H9 (cell line): Measurements from ENCODE around the gene LPIN2. TPM values are rescaled to one million over a fixed set of nuclear protein-coding genes. Genes with fewer than 3 reads are reported as not detected.

Experiments used
- DNase-seq: peaks from one replicate; pipeline ENCODE4 v3.0.0-alpha.2; 2017
- H2AFZ ChIP-seq: one replicate; pipeline ENCODE4 v1.6.1; 2013; ENCODE audit warnings: mild to moderate bottlenecking, low read length, control low read depth, moderate library complexity
- H2AK5ac ChIP-seq: 2 replicates; pipeline ENCODE4 v1.6.1; 2013; ENCODE audit warnings: low read length, control low read depth, mixed read lengths; ENCODE audit not compliant: insufficient read length
- H2BK120ac ChIP-seq: one replicate; pipeline ENCODE4 v1.6.1; 2013; ENCODE audit warnings: low read depth, mild to moderate bottlenecking, low read length, control low read depth, inconsistent platforms; ENCODE audit not compliant: poor library complexity, severe bottlenecking
- H2BK12ac ChIP-seq: 2 replicates; pipeline ENCODE4 v1.6.1; 2013; ENCODE audit warnings: low read length, control low read depth, mixed read lengths, low read depth; ENCODE audit not compliant: insufficient read length
- H2BK15ac ChIP-seq: 2 replicates; pipeline ENCODE4 v1.6.1; 2013; ENCODE audit warnings: low read depth, low read length, control low read depth
- H2BK20ac ChIP-seq: one replicate; pipeline ENCODE4 v1.6.1; 2013; ENCODE audit warnings: low read depth, mild to moderate bottlenecking, low read length, control low read depth, inconsistent platforms; ENCODE audit not compliant: poor library complexity, severe bottlenecking
- H2BK5ac ChIP-seq: 2 replicates; pipeline ENCODE4 v1.6.1; 2013; ENCODE audit warnings: low read length, control low read depth, mixed read lengths; ENCODE audit not compliant: insufficient read length
- H3K14ac ChIP-seq: 2 replicates; pipeline ENCODE4 v1.6.1; 2013; ENCODE audit warnings: low read length, control low read depth; ENCODE audit not compliant: insufficient read depth
- H3K18ac ChIP-seq: 2 replicates; pipeline ENCODE4 v1.6.1; 2013; ENCODE audit warnings: low read depth, mild to moderate bottlenecking, mixed read lengths, low read length, control low read depth; ENCODE audit not compliant: insufficient read length
- H3K23ac ChIP-seq: 2 replicates; pipeline ENCODE4 v1.6.1; 2013; ENCODE audit warnings: low read length, control low read depth, mixed read lengths, low read depth; ENCODE audit not compliant: insufficient read length
- H3K23me2 ChIP-seq: 2 replicates; pipeline ENCODE4 v1.6.1; 2013; ENCODE audit warnings: low read depth, mild to moderate bottlenecking, mixed read lengths, low read length, control low read depth; ENCODE audit not compliant: insufficient read length, poor library complexity, severe bottlenecking
- H3K27ac ChIP-seq: 2 replicates; pipeline ENCODE4 v1.5.1; 2013; ENCODE audit warnings: low read length, control low read depth, mixed read lengths, low read depth; ENCODE audit not compliant: insufficient read length
- H3K27me3 ChIP-seq: 2 replicates; pipeline ENCODE4 v1.6.1; 2013; ENCODE audit warnings: low read length, control low read depth, inconsistent platforms; ENCODE audit not compliant: insufficient read depth
- H3K4ac ChIP-seq: 2 replicates; pipeline ENCODE4 v1.6.1; 2013; ENCODE audit warnings: low read depth, mild to moderate bottlenecking, control low read depth, inconsistent platforms, low read length, moderate library complexity
- H3K4me1 ChIP-seq: 2 replicates; pipeline ENCODE4 v1.6.1; 2013; ENCODE audit warnings: low read length, control low read depth, inconsistent platforms; ENCODE audit not compliant: insufficient read depth
- H3K4me2 ChIP-seq: 2 replicates; pipeline ENCODE4 v1.6.1; 2013; ENCODE audit warnings: low read length, control low read depth, mixed read lengths; ENCODE audit not compliant: insufficient read length, insufficient read depth
- H3K56ac ChIP-seq: 2 replicates; pipeline ENCODE4 v1.6.1; 2013; ENCODE audit warnings: low read depth, mild to moderate bottlenecking, mixed read lengths, low read length, control low read depth; ENCODE audit not compliant: insufficient read length
- H3K79me1 ChIP-seq: 2 replicates; pipeline ENCODE4 v1.6.1; 2013; ENCODE audit warnings: low read depth, mild to moderate bottlenecking, moderate library complexity, low read length, control low read depth, inconsistent platforms; ENCODE audit not compliant: insufficient read depth, poor library complexity, severe bottlenecking
- H3K79me2 ChIP-seq: 2 replicates; pipeline ENCODE4 v1.6.1; 2013; ENCODE audit warnings: low read length, control low read depth, inconsistent platforms; ENCODE audit not compliant: insufficient read depth
- H3K9ac ChIP-seq: 2 replicates; pipeline ENCODE4 v1.6.1; 2013; ENCODE audit warnings: low read length, control low read depth, mixed read lengths; ENCODE audit not compliant: insufficient read length; ENCODE audit errors: extremely low read depth
- H3K9me3 ChIP-seq: one replicate; pipeline ENCODE4 v1.6.1; 2013; ENCODE audit warnings: low read depth, low read length, inconsistent platforms; ENCODE audit not compliant: control insufficient read depth
- H3T11ph ChIP-seq: one replicate; pipeline ENCODE4 v1.6.1; 2013; ENCODE audit warnings: mild to moderate bottlenecking, low read length, control low read depth, inconsistent platforms
- H4K20me1 ChIP-seq: one replicate; pipeline ENCODE4 v1.6.1; 2013; ENCODE audit not compliant: control insufficient read depth, insufficient read length, insufficient read depth
- H4K5ac ChIP-seq: 2 replicates; pipeline ENCODE4 v1.6.1; 2013; ENCODE audit warnings: low read depth, mild to moderate bottlenecking, mixed read lengths, low read length, control low read depth; ENCODE audit not compliant: insufficient read length
- H4K8ac ChIP-seq: replicated peaks from 2 replicates; pipeline ENCODE4 v1.6.1; 2013; ENCODE audit warnings: low read length, control low read depth, mixed read lengths, low read depth; ENCODE audit not compliant: insufficient read length
- H4K91ac ChIP-seq: 2 replicates; pipeline ENCODE4 v1.6.1; 2013; ENCODE audit warnings: low read depth, mild to moderate bottlenecking, moderate library complexity, mixed read lengths, low read length, control low read depth; ENCODE audit not compliant: insufficient read length
- H3K27ac Mint-ChIP-seq, 3 experiments: 2 replicates in 2 of 3; 3 replicates in 1 of 3; pipeline ENCODE4 v1.8.0; 2020 to 2021; ENCODE audit warnings: mixed read lengths in 3 of 3, mild to moderate bottlenecking in 1 of 3, moderate library complexity in 1 of 3
- H3K27me3 Mint-ChIP-seq: 2 replicates; pipeline ENCODE4 v1.8.0; 2021; ENCODE audit warnings: low read depth, mild to moderate bottlenecking, moderate library complexity, mixed read lengths
- H3K36me3 Mint-ChIP-seq, 3 experiments: 2 replicates in 2 of 3; 3 replicates in 1 of 3; pipeline ENCODE4 v1.8.0; 2020 to 2021; ENCODE audit warnings: low read depth in 3 of 3, mixed read lengths in 3 of 3; ENCODE audit not compliant: insufficient read depth in 1 of 3
- H3K4me1 Mint-ChIP-seq, 2 experiments: 2 replicates each; pipeline ENCODE4 v1.8.0; 2020; ENCODE audit warnings: mixed read lengths in 2 of 2
- H3K4me3 Mint-ChIP-seq, 2 experiments: 2 replicates in 1 of 2; 3 replicates in 1 of 2; pipeline ENCODE4 v1.8.0; 2020 to 2021; ENCODE audit warnings: mild to moderate bottlenecking in 2 of 2, mixed read lengths in 2 of 2, moderate library complexity in 1 of 2
- H3K9me3 Mint-ChIP-seq, 2 experiments: 2 replicates in 1 of 2; 3 replicates in 1 of 2; pipeline ENCODE4 v1.8.0; 2020; ENCODE audit warnings: mild to moderate bottlenecking in 2 of 2, mixed read lengths in 2 of 2, moderate library complexity in 1 of 2
- CTCF ChIP-seq: fragments of 200-600 bp; sonication (generic); conservative IDR thresholded peaks from 3 replicates; pipeline ENCODE4 v1.8.0; 2021; ENCODE audit warnings: antibody characterized with exemption, mild to moderate bottlenecking
- WGBS: extraction: QIAGEN DNeasy Blood & Tissue Kit; methylation state at CpG from one replicate; pipeline ENCODE4 v1.1.7; 2013; ENCODE audit warnings: missing lambda C conversion rate, low lambda C conversion rate, mixed read lengths; ENCODE audit not compliant: insufficient read length; ENCODE audit errors: extremely low coverage; 5-methylcytosine and 5-hydroxymethylcytosine counted together
- total RNA-seq: library from RNA; stranded (reverse); gene quantifications from 2 replicates; pipeline ENCODE4 v1.2.1, GENCODE V29; 2021

The LPIN2 gene
- total RNA-seq, 1 experiment from 2014 or later = 9.2 TPM

DNA sequence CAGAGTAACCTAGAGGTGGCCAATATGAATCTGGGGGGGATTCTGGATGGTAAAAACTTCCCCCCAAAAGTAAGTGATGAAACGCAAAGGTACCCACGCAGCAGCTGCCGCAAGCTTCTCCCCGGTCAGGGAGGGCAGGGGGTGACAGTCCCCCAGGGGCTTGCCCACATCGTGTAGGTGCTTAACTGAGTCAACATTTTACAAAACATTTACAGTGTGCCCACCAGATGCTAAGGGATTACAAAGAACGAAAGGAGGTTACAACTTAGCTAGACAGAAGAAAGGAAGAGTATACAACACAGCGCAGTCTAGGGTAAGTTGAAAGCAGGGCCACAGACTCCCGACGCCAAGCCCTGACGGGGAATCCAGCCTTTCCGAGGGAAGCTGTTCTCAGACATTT lies 45.6 kb downstream of the LPIN2 start:
- WGBS = no CpG with 5 or more reads among the region's 11 CpGs
- no peak for TF ChIP-seq CTCF

More for the DNA sequence above, 45.6 kb downstream of the LPIN2 start:
- Histone ChIP-seq H3K56ac (no peak overlapping the region), H3K18ac (no peak overlapping the region), H4K5ac (no peak overlapping the region), H2AK5ac (no peak overlapping the region), H3K4me2 (no peak overlapping the region), H4K91ac (no peak overlapping the region), H3K14ac (no peak overlapping the region), H2BK15ac (no peak overlapping the region), H2BK12ac (no peak overlapping the region), H3K4me1 (peaks cover 3% of the 10 kb centered on the region; the same call in 1 of the 2 replicates), H3K9me3 (no peaks in the 10 kb centered on the region), H3K4ac (no peak overlapping the region), H4K20me1 (no peaks in the 10 kb centered on the region), H3T11ph (no peak overlapping the region), H3K9ac (no peak overlapping the region), H3K23me2 (no peaks in the 10 kb centered on the region), H3K27me3 (no peaks in the 10 kb centered on the region), H2BK20ac (no peak overlapping the region), H3K79me1 (no peaks in the 10 kb centered on the region), H3K27ac (no peak overlapping the region), H2BK120ac (no peak overlapping the region), H3K23ac (no peak overlapping the region), H3K79me2 (0 out of 2 replicates have a peak, but pooled peaks cover 2% of the 10 kb centered on the region), H2AFZ (no peak overlapping the region), H2BK5ac (no peak overlapping the region), H4K8ac (no peak overlapping the region)
- H3K4me3 Mint-ChIP-seq = 0 out of 5 replicates have a peak overlapping the region, but pooled peaks of 1 of the 2 experiments have one; percentile 30
- no peak for DNase-seq
- no peaks in the 10 kb centered on the region for H3K27me3 Mint-ChIP-seq
- peak overlapping the region in 1 of 3 experiments; percentile 56; a peak in 1 of 7 replicates for H3K27ac Mint-ChIP-seq
- no peaks in the 10 kb centered on the region for H3K36me3 Mint-ChIP-seq
- no peaks in the 10 kb centered on the region for H3K9me3 Mint-ChIP-seq
- H3K4me1 Mint-ChIP-seq = peaks cover 29 to 32% of the 10 kb centered on the region in 2 experiments
